Measurements from ENCODE around the gene RASSF3.

GRCh38 chr12:64699504-64700115 lies 89.3 kb downstream of the RASSF3 start:
- no peak for TF ChIP-seq EZH2phosphoT487 (IDR thresholded peaks at IDR 0.05; ENCODE audit: borderline replicate concordance, low read depth, low read length)
- TF ChIP-seq CTCF (conservative IDR thresholded peaks at IDR 0.05; ENCODE audit: low read length): no peak

Data from OCI-LY7 (cell line).